Measurements from ENCODE around the gene CHI3L2. TPM values are rescaled to one million over a fixed set of nuclear protein-coding genes. Genes with fewer than 3 reads are reported as not detected.

Gene CHI3L2, protein sequence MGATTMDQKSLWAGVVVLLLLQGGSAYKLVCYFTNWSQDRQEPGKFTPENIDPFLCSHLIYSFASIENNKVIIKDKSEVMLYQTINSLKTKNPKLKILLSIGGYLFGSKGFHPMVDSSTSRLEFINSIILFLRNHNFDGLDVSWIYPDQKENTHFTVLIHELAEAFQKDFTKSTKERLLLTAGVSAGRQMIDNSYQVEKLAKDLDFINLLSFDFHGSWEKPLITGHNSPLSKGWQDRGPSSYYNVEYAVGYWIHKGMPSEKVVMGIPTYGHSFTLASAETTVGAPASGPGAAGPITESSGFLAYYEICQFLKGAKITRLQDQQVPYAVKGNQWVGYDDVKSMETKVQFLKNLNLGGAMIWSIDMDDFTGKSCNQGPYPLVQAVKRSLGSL
- 0.16 TPM in 1 of 2 replicates, not detected in the other for total RNA-seq (2014; rRNA removed; shearing (Covaris generic))

DNA sequence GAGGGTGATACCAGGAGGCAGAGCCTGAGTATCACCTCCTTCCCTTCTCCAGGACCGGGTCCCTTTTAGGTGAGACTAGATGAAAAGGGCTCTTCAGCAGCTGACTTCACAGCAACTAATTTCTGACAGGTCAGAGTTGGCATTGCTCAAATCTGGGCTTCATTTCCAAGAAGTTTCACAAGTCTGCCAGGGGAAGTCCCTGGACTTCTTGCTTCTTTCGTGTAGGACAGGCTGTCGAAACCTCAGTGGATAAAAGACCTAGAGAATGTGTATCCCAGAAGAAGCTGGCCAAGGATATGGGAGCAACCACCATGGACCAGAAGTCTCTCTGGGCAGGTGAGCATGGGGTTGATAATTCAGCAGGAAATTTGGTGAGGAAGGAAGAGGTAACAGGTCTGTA lies at the start of gene CHI3L2:
CHI3L2 (plus strand) TSS at position 280 of the 400 bp plus-strand sequence; CDS start at position 297, 17 bp downstream.
- DNase-seq (ENCODE audit: low spot score): no peak

DNA sequence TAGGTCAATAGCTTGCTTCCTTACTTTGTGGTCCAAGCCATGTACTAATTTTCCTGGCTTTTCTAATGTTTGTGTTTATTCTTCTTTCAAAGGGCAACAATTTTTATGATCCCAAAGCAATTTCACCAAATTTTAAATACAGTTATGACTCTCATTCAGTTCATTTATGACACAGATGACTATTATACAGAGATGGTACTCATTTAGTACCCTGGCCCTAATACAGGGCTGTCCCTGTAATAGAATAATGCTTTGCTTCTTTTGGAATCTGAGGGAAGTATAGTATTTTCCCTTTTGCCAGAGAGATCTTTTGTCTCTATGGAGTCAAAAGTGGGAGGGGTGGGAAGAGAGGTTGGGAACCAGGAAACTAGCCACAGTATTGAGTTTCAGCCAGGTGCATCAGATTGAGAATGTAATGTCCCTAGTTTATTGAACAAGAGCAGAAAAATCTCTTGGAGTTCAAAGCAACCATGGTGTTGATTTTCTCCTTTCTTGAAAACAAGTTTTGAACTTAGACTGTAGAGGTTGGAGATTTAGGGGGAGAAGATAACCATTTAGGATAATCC lies 47.5 kb upstream of the CHI3L2 start:
- no peak for DNase-seq (ENCODE audit: low spot score)

DNA sequence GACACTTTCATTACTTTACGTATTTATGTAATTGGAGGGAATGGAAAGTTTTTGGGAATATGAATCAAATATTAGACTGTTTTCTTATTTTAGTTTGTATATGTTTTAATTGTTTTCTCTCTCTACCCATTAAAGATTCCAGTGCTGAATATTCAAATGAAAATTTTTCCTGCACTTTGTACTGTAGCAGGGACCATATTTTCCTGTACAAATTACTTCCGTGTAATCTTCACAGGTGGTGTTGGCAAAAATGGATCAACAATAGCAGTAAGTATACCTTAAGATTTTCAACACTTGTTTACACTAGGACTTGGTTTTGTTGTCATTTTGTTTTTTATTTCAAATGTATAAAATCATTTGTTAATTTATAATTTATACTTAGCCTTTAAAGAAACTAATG lies 45.5 kb upstream of the CHI3L2 start:
- no peak for DNase-seq (ENCODE audit: low spot score)

DNA sequence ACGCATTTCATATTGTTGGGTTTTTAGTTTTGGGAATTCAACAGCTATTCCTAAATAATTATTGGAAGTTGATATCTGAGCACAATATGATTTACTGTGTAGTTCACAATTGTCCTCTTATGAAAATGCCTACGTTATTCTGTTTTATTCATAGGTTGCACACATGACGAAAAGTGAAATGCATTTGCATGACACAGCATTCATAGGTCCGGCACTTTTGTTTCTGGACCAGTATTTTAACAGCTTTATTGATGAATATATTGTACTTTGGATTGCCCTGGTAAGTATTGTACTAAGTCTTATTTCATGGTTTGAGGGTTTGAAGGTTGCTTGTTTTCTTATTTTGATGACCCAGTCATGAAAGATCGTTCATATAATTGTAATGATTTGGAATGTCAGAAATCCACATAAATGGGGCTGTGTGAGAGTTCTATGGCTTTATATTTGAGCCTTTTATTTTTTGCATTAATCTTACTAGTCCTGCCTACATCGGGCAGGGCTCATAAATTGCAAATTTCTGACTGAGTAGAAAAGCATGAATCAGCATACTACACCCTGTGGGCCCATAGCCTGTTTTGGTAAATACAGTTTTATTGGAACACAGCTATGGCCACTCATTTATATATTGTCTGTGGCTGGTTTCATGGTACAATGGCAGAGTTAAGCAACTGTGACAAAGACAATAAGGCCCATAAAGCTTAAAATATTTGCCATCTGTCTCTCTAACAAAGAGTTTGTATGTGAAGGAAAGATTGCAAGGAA lies 44.0 kb upstream of the CHI3L2 start:
- DNase-seq (ENCODE audit: low spot score): no peak

DNA sequence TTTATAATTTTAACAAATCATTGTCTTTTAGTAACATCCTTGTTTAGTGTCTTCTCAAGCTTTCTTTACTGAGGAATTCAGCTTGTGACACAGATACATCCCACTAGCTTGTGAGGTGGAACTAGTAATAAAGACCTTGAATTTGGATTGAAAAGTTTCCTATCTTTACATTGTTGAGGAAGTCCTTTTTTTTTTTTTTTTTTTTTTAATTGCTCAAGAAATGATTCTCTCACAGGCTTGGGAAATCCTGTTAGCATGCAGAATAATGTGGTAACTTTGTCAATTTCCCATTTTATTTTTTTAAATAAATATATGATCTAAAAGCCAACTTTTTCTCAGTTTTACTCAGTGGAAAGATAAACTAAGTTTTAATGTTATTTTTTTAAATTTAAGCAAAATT lies 42.9 kb upstream of the CHI3L2 start:
- DNase-seq (ENCODE audit: low spot score): no peak

DNA sequence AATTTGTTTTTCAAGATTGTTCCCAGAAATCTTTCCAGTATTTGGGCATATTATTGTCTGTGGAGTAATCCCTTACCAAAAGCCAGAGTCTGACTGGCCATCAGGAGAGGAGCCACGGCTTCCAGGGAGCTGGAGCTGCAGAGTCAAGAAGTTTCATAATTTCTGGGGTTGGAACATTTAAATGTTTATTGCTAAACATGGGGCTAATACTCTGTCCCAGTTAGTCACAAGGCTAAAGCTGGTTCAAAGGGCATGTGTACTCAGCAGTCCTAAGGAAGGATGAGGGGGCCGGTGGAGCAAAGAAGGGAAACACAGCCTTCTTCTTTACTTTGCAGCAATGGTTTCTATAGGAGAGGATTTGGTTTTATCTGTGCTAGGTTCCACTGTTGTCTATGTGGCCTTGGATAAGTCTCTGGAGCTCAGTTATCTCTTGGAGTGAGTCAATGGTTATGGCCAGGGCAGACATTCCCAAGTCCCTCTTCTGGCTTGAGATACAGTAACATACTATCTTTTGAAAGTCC lies 36.5 kb upstream of the CHI3L2 start:
- no peak for DNase-seq (ENCODE audit: low spot score)

DNA sequence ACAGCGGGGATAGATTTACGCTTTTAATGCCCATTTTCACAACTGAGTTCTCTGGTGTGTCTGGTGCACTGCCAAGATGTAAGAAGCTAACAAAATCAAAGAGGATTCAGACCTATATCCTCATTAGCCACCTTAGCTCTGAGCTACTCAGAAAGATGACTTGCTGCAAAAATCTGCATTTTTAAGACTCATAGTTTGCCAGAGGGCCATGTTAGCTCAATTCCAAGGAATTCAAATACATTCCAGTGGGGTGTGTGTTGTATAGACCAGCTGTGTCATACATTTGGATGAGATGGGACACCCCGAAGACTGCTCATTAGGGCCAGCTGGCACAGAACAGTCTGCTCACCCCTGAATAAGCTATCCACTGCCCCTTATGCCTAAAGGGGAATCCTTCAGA lies 36.0 kb upstream of the CHI3L2 start:
- DNase-seq (ENCODE audit: low spot score): no peak

DNA sequence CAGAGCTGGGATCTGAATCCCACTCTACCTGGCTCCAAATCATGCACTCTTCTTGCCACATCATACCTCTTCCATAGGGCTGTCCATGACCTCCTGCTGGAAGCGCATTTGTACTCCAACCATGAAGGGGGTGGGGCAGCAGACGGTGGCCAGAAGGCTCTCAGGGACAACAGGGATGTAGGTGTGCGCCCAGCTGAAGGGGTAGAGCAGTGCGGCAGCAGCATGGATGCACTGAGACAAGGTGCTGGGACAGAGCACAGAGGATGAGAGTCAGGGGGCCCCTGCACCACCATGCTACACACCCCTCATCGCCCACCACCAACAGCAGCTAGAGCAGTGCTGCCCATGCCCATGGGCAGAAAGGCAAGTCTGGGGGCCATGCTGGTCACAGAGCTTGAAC lies 35.4 kb upstream of the CHI3L2 start:
- DNase-seq (ENCODE audit: low spot score): no peak

DNA sequence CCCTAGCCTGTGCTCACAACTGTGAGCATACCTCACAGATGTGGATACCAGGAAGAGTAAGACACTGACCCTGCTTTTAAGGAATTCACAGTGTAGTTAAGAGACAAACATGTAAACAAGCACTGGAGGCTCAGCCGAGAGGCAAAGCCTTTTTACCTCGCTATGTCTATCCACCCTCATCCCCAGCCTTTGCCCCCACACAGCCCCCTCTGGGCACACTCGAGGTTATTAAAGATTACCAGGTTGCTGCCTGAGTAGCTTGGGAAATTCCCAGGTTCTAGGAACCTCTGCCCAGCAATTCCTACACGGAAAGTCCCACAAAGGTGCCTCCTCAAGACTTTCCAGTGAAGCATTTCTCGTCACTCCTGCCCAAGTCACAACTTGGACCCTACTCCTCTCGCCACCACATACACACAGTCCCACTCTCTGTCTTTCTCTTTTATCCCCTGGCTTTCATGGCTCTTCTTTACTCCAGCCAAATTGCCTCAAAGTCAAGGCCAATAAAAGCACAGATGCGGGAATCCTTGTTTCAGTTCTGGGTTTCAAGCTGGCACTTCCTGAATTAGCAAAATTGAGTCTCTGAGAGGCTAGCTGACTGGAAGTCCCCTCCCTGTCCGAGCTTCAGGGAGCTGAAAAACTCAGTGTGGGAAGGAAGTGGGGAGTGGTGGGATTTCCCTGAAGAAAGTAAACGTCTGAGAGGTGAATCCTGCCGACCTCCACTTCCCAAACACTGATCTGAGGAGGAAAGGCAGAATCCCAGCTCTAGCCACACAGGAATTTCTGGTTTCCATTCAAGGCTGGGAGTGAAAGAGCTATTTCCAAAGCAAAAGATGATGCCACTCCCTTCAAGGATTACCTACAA lies 34.6 kb upstream of the CHI3L2 start:
- DNase-seq (ENCODE audit: low spot score): no peak

DNA sequence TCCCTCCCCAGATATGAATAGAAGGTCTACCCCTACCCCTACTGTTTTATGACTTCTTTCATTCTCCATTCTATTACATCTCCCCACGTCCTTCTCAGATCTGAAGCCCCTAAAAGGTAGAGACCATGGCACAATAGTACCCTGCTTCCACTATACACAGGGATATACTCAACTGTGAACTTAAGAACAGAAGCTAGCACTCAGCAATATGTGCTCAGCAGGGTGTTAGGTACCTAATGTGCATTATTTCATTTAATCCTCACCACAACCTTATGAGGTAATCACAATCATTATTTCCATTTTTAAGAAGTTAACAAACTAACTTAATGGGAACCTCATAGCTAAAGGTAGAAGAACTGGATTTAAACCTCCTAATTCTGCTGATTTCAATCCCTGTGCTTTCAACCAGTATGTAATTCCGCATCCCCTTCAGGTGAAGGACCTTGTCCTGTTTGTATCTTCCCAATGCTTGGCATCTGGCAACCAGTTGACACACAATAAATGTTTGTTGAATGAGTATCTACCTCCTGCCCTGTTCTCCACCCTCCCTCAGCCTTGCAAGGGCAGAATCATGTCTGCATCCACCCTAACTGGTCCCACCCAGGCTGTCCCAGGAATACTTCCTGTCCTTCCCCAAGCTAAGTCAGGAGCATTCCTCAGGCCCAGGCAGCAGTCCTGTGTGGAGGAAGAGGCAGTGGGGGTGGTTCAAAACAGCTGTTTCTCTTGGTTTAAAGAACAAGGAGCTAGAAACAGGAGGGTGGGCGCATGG lies 33.6 kb upstream of the CHI3L2 start:
- peak; percentile 47 for DNase-seq (ENCODE audit: low spot score)

DNA sequence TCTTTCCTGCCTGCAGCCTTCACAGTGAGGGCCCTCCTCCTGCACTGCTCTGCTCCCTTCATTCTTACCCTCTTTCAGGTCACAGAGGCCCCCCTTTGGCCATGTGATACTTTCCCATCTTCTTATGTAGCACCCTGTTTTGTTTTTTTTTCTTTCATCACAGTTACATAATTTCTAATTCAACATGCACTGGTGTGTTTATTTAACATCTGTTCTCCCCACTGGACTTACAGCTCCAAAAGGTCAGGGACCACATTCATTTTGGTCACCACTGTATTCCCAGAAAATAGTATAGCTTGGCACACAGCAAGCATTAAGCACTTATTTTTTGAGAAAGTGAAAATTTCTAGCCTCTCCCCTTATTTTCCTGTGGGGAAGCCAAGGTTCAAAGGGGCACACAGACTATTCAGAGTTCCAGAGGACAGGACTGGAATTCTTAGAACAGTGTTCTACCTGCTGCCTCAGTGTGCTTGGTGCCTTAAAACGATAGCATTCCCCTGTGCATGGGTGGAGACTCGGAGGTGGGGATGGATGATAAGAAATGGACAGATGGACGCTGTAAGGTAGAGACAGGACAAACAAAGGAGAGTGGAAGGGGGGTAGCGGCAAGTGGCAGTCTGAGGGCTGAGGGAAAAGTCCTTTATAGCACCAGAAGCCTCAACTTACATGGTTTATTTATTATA lies 32.4 kb upstream of the CHI3L2 start:
- no peak for DNase-seq (ENCODE audit: low spot score)

DNA sequence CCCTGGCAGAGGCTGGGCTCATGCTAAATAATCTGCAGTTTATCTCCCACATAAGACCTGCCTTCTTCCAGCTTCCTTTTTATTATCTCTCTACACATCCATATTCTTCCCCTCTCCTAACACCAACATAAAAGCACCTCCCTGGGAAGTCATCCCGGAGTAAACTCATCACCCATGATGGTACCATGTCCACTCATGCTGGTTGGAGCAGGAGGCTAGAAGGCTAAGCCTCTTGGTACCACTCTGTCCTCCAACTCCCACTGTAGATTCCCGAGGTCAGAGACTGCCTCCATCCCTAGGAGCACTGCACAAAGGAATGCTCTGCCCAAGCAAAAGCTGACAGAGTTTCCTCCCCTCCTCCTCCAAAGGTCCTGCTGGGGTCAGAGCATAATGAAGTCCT lies 31.3 kb upstream of the CHI3L2 start:
- DNase-seq (ENCODE audit: low spot score): no peak

DNA sequence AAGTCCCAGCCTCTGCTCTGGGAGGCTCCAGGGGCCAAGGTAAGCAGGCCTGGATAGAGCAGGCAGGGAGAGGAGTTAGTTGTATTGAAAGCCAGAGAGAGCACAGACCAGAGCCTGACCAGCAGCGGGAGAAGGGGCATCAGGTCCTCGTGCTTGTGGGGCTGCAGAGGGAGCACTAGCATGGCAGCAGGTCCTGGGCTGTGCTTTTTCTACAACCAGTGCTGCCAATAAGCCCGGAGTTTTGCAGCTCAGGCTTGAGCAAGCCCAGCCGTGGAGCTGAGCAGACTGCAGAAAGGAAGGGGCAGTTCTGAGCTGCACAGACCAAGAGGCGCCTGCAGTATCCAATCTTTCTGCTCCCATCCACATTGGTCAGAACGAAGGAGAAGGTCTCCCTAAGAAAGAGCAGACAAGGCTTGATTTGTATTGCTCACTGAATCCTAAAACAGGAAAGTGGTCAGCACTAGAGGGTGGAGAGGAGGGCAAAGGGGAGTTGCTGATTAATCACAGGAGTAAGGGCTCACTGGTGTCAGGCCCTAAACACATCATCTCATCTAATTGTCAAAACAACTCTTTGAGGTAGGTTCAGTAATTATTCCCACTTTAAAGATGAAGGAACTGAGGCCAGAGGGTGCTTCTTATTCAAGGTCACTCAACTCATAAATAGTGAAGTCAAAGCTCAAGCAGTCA lies 29.8 kb upstream of the CHI3L2 start:
- DNase-seq (ENCODE audit: low spot score): peak; percentile 53

DNA sequence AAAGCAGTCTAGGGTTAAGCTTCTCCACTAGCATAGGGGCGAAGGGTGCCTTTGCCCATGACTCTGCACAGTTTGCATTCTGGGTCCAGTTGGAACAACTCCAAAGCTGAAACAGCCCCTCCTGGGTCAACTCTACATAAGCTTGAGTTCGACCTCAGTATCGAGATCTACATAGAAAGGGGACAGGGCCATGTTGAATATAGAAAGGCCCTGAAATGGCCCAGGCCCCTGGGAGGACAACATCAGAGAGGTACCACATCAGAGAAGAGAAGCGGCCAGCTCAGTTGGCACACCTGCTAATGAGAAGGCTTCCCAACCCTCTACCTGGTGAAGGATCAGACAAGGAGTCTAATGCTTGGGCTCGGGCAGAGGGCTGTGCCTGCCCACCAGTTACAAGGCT lies 28.7 kb upstream of the CHI3L2 start:
- DNase-seq (ENCODE audit: low spot score): no peak

DNA sequence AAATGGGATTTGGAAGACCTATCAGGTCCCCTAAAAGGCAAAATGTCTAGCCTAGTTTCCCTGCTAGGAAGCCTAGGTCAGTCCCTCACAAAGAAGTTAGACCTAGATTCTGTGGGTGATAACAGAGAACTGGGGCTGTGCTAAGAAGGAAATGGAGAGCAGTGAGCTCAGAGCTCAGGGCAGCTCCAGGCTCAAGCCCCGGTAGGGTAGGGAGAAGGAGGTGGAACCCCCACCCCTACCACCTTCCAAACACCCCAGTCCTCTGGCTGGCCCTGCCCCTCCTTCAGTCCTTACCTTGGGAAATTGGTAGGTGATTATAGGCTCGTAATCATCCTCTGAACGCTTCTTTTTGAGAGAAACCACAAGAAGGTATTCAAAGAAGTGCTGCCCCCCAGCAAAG lies 28.2 kb upstream of the CHI3L2 start:
- no peak for DNase-seq (ENCODE audit: low spot score)

DNA sequence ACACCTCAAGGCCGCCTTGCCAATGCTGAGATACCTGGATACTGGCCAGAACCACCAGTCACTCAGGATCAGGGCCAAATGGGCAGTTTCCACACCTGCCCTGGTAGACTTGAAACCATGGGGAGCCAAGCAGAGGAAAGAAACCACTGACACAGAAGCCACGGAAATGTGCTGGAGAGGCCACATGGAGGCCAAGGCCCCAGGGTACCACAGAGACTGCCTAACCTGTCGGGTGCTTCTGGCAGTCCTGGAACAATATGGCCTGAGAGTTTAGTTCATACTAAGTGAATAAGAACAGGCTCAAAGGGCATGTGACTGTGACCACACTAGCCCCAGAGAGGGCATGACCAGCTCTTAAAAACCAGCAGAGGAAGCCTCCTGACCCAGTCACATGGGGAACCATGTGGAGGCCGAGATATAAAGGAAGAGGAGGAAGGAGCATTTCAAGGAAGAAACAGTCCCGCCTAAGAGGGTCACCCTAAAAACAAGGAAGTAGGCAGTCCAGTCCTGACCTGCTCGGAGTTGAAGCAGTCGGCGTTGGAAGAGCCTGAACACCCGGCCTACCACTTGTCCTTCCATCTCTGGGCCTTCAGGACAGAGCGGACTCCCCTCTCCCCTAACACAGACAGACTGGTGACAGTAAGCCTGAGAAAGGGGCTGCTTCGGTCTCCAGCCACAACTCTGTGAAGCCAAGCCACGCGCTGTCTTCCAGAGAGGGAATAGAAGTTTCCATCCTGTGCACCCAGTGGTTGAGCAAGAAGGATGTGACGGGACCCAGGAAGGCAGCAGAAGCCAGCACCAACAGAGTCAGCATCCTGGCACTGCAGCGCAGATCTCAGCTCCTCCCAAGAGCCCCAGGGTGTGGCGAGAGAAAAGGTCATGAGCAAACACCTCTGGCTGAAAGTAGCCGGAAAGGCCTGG lies 27.4 kb upstream of the CHI3L2 start, which contains the start of gene DENND2D:
DENND2D (minus strand) TSS at position 766 of the 921 bp plus-strand sequence; CDS start at position 579, 187 bp downstream.
- peak; percentile 83 for DNase-seq (ENCODE audit: low spot score)

DNA sequence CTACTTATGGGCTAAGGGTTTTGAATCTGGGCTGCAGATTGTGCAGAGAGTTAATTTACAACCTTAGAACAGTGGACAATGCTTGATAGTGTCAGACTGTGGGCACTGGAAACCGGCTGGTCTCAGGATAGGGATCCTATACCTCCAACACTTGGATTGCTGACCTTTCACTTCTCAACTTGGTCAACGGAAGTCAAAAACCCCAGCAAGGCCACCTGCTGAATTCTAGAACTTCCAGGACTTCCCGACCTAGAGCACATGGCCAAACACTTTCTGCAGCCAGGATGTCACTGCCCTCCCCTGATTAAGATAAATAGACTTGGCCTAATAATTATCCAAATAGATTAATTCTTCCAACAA lies 26.7 kb upstream of the CHI3L2 start:
- no peak for DNase-seq (ENCODE audit: low spot score)

Data from HT-29 (cell line).